SK-N-SH treated with all-trans-retinoic acid at 6 μM for 48 hours (cell line): ENCODE data around the gene MAPK10.

Experiments used
- ARNTL ChIP-seq: fragments of 450-650 bp; formaldehyde crosslinking; IDR thresholded peaks from 2 replicates; pipeline ENCODE4 v1.5.0; 2020; ENCODE audit warnings: low read depth, mild to moderate bottlenecking, moderate library complexity, borderline replicate concordance
- CREB5 ChIP-seq: fragments of 250-450 bp; sonication (Bioruptor Pico); IDR thresholded peaks from 2 replicates; pipeline ENCODE4 v1.5.1; 2020; ENCODE audit warnings: low read depth, mild to moderate bottlenecking, moderate library complexity
- CSRNP3 ChIP-seq: fragments of 250-450 bp; sonication (Bioruptor Pico); IDR thresholded peaks from 2 replicates; pipeline ENCODE4 v1.5.1; 2021; ENCODE audit warnings: mild to moderate bottlenecking, moderate library complexity
- ESRRG ChIP-seq: fragments of 250-450 bp; sonication (Bioruptor Pico); IDR thresholded peaks from 2 replicates; pipeline ENCODE4 v1.6.1; 2021; ENCODE audit warnings: mild to moderate bottlenecking
- PATZ1 ChIP-seq: fragments of 250-450 bp; sonication (Bioruptor Pico); IDR thresholded peaks from 2 replicates; pipeline ENCODE4 v1.8.0; 2020; ENCODE audit warnings: mild to moderate bottlenecking, moderate library complexity, borderline replicate concordance
- SNAI2 ChIP-seq: fragments of 250-450 bp; sonication (Bioruptor Pico); IDR thresholded peaks from 2 replicates; pipeline ENCODE4 v1.5.0; 2020; ENCODE audit warnings: mild to moderate bottlenecking, moderate library complexity
- TSHZ2 ChIP-seq: fragments of 250-450 bp; sonication (Bioruptor Pico); IDR thresholded peaks from 2 replicates; pipeline ENCODE4 v1.5.0; 2020; ENCODE audit warnings: mild to moderate bottlenecking, moderate library complexity
- ZC3H10 ChIP-seq: fragments of 250-450 bp; sonication (Bioruptor Pico); IDR thresholded peaks from 2 replicates; pipeline ENCODE4 v1.5.1; 2021; ENCODE audit warnings: mild to moderate bottlenecking, moderate library complexity
- ZFP3 ChIP-seq: fragments of 250-450 bp; sonication (Bioruptor Pico); IDR thresholded peaks from 2 replicates; pipeline ENCODE4 v1.5.0; 2020; ENCODE audit warnings: mild to moderate bottlenecking, moderate library complexity
- ZFP30 ChIP-seq: fragments of 450-650 bp; formaldehyde crosslinking; IDR thresholded peaks from 2 replicates; pipeline ENCODE4 v1.5.0; 2022; ENCODE audit warnings: mild to moderate bottlenecking, moderate library complexity

GRCh38 chr4:85956293-85956945, 403.4 kb downstream of the MAPK10 start:
- TF ChIP-seq ZFP30 (CRISPR knock-in tag) (no peak), CSRNP3 (CRISPR knock-in tag) (no peak), ESRRG (CRISPR knock-in tag) (no peak), ZFP3 (no peak), SNAI2 (CRISPR knock-in tag) (no peak), TSHZ2 (CRISPR knock-in tag) (no peak), PATZ1 (CRISPR knock-in tag) (no peak), ZC3H10 (CRISPR knock-in tag) (no peak), CREB5 (CRISPR knock-in tag) (no peak), ARNTL (CRISPR knock-in tag) (no peak)
